ENCODE data around the gene KDM5B. TPM values are rescaled to one million over a fixed set of nuclear protein-coding genes. Genes with fewer than 3 reads are reported as not detected.

The KDM5B gene
- total RNA-seq, 2 experiments from 2014 or later: 74.7 to 84.7 TPM

DNA sequence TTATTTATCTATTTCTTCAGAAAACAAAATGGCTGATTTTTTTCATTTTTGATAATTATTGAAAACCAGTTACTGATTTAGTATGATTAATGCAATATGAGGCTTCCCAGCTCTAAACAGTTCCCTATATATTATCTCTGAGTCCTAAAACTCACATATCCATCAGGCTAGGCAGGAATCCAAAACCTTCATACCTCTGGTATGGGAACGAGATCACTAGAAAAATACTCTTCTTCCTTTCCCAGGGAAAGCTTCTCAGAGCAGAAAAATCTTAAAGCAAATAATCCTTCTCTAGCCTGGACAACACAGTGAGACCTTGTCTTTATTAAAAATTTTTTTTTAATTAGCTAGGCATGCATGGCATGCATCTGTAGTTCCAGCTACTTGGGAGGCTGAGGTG, 42.5 kb downstream of the KDM5B start:
- Histone ChIP-seq H3K36me3 (ENCODE audit: insufficient read depth, low read length) (peaks cover 44% of the 10 kb centered on the region), H3K27ac (ENCODE audit: low read depth in 1 of 2, low read length in 2 of 2) (no peak overlapping the region), H3K9me3 (ENCODE audit: control insufficient read depth in 1 of 2, insufficient read depth in 1 of 2, low read length in 2 of 2) (no peaks in the 10 kb centered on the region), H3K4me3 (ENCODE audit: low read length) (no peak overlapping the region), H3K4me1 (ENCODE audit: insufficient read depth, low read length) (no peaks in the 10 kb centered on the region), H3K27me3 (ENCODE audit: control insufficient read depth in 1 of 2, insufficient read depth in 2 of 2, low read length in 2 of 2) (no peaks in the 10 kb centered on the region)
- H3K9me3 Mint-ChIP-seq: no peaks in the 10 kb centered on the region
- TF ChIP-seq CTCF (IDR thresholded peaks at IDR 0.05): no peak
- ChIA-PET CTCF (no interaction called here), POLR2A (no interaction called here)
- H3K27ac Mint-ChIP-seq: no peak overlapping the region
- H3K4me3 Mint-ChIP-seq: no peak overlapping the region
- H3K4me1 Mint-ChIP-seq (ENCODE audit: low read depth): no peaks in the 10 kb centered on the region
- H3K36me3 Mint-ChIP-seq (ENCODE audit: low read depth): peaks cover 72% of the 10 kb centered on the region
- no peak for DNase-seq
- no peak for ATAC-seq (ENCODE audit: poor library complexity)
- no peaks in the 10 kb centered on the region for H3K27me3 Mint-ChIP-seq
- intact Hi-C loops (cut with DNase I, micrococcal nuclease): no loop called here

- H3K27ac ChIP-seq (ENCODE audit: low read depth in 1 of 2, low read length in 2 of 2): no peak overlapping the region
- ATAC-seq (ENCODE audit: poor library complexity) (no peak), DNase-seq (no peak)
- no peak overlapping the region for H3K4me3 ChIP-seq (ENCODE audit: low read length)
- H3K27me3 Mint-ChIP-seq: no peaks in the 10 kb centered on the region
- POLR2A ChIA-PET: no interaction called here
- no peaks in the 10 kb centered on the region for H3K27me3 ChIP-seq (ENCODE audit: control insufficient read depth in 1 of 2, insufficient read depth in 2 of 2, low read length in 2 of 2)
- H3K4me1 Mint-ChIP-seq (ENCODE audit: low read depth): no peaks in the 10 kb centered on the region
- no peak for TF ChIP-seq CTCF (IDR thresholded peaks at IDR 0.05)
- peaks cover 84% of the 10 kb centered on the region for H3K36me3 Mint-ChIP-seq (ENCODE audit: low read depth)
- CTCF ChIA-PET: no interaction called here
- H3K4me3 Mint-ChIP-seq: no peak overlapping the region
- intact Hi-C loops (cut with DNase I, micrococcal nuclease): no loop called here
- no peaks in the 10 kb centered on the region for H3K9me3 Mint-ChIP-seq
- no peaks in the 10 kb centered on the region for H3K4me1 ChIP-seq (ENCODE audit: insufficient read depth, low read length)
- H3K9me3 ChIP-seq (ENCODE audit: control insufficient read depth in 1 of 2, insufficient read depth in 1 of 2, low read length in 2 of 2): no peaks in the 10 kb centered on the region
- H3K36me3 ChIP-seq (ENCODE audit: insufficient read depth, low read length): peaks cover 61% of the 10 kb centered on the region
- H3K27ac Mint-ChIP-seq: no peak overlapping the region
Observed at GRCh38 chr1:202762019-202762418, 46.2 kb downstream of the KDM5B start.

- Histone ChIP-seq H3K27ac (ENCODE audit: low read depth in 1 of 2, low read length in 2 of 2) (no peak overlapping the region), H3K27me3 (ENCODE audit: control insufficient read depth in 1 of 2, insufficient read depth in 2 of 2, low read length in 2 of 2) (no peaks in the 10 kb centered on the region), H3K4me3 (ENCODE audit: low read length) (no peak overlapping the region), H3K9me3 (ENCODE audit: control insufficient read depth in 1 of 2, insufficient read depth in 1 of 2, low read length in 2 of 2) (no peaks in the 10 kb centered on the region), H3K36me3 (ENCODE audit: insufficient read depth, low read length) (peaks cover 60% of the 10 kb centered on the region), H3K4me1 (ENCODE audit: insufficient read depth, low read length) (no peaks in the 10 kb centered on the region)
- no peaks in the 10 kb centered on the region for H3K4me1 Mint-ChIP-seq (ENCODE audit: low read depth)
- no peaks in the 10 kb centered on the region for H3K9me3 Mint-ChIP-seq
- intact Hi-C loops (cut with DNase I, micrococcal nuclease): no loop called here
- DNase-seq: no peak
- no peak overlapping the region for H3K4me3 Mint-ChIP-seq
- ATAC-seq (ENCODE audit: poor library complexity): no peak
- no peak overlapping the region for H3K27ac Mint-ChIP-seq
- no peak for TF ChIP-seq CTCF (IDR thresholded peaks at IDR 0.05)
- ChIA-PET CTCF (no interaction called here), POLR2A (no interaction called here)
- no peaks in the 10 kb centered on the region for H3K27me3 Mint-ChIP-seq
- peaks cover 85% of the 10 kb centered on the region for H3K36me3 Mint-ChIP-seq (ENCODE audit: low read depth)
Observed at GRCh38 chr1:202760589-202760988, 47.6 kb downstream of the KDM5B start.

All from CD4-positive, alpha-beta T cell (primary cell).